HG03469 (cell line): ENCODE data around the gene POLG.

Source experiments
- ATAC-seq: cut with Tn5 transposase; IDR thresholded peaks from one replicate; pipeline ENCODE4 v1.9.1; 2021; ENCODE audit warnings: mild to moderate bottlenecking, moderate library complexity, moderate number of reproducible peaks; ENCODE audit not compliant: unreplicated experiment

Gene POLG

GRCh38 chr15:89327113-89327512 is 7.5 kb downstream of the POLG start:
- ATAC-seq: no peak

GRCh38 chr15:89326316-89326715 is 8.3 kb downstream of the POLG start:
- ATAC-seq: no peak

DNA sequence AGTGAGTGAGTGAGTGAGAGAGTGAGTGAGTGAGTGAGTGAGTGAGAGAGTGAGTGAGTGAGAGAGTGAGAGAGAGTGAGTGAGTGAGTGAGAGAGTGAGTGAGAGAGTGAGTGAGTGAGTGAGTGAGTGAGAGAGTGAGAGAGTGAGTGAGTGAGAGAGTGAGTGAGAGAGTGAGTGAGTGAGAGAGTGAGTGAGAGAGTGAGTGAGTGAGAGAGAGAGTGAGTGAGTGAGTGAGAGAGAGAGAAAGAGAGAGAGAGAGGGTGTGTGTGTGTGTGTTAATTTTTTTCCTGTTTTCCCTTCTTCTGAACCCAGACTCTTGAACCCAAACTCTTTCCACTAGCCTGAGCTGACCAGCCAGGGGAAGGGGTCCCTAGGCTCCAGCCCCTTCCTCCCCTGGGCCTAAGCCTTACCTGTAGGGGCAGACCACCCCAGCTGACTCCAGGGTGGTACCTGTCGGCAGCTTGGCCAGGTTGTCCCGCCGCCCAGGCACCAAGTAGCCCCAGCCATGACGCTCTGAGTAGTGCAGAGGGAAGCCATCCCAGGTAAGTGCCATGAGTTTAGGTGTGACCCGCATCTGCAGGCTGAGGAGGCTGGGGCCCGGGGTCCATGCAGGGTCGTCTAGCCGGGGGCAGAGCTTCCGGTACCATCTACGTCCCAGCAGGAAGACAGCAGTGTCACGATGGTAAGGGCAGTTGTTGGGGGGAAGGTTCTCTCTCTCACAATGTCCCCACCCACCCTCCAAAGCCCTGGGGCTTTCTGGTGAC is 9.4 kb downstream of the POLG start:
- ATAC-seq: no peak

GRCh38 chr15:89323825-89324224 is 10.8 kb downstream of the POLG start:
- ATAC-seq: no peak

GRCh38 chr15:89322822-89323221 is 11.8 kb downstream of the POLG start:
- ATAC-seq: no peak

GRCh38 chr15:89321521-89322410 is 12.9 kb downstream of the POLG start:
- no peak for ATAC-seq

- no peak for ATAC-seq
Measured at GRCh38 chr15:89320200-89320599, 14.4 kb downstream of the POLG start.

GRCh38 chr15:89319678-89320077 is 14.9 kb downstream of the POLG start:
- ATAC-seq: no peak

DNA sequence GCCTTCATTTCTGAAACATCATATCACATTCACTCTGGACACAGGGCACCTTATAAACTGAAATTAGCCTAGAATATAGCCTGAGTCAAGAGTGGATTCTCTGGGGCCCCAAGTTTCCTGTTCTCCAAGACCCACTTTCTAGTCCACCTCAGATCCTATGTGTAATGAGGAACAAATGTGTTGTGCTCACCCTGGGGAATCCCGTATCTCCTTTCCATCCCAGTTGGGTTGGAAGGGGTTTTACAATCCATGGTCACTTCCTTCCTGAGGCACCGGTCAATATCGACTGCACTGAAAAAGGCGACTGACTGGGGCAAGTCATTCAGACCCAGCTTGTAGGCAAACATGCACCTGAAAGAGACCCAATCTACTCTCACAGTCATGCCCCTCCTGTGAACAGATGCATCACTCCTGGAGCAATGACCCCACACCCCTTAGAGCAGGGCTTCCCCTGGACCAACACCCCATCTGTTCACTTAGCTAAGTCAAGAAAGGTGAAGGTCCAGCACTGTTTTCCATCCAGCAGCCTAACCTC is 17.4 kb downstream of the POLG start:
- ATAC-seq: no peak

- ATAC-seq: no peak
Measured at GRCh38 chr15:89316504-89316903, 18.1 kb downstream of the POLG start.

DNA sequence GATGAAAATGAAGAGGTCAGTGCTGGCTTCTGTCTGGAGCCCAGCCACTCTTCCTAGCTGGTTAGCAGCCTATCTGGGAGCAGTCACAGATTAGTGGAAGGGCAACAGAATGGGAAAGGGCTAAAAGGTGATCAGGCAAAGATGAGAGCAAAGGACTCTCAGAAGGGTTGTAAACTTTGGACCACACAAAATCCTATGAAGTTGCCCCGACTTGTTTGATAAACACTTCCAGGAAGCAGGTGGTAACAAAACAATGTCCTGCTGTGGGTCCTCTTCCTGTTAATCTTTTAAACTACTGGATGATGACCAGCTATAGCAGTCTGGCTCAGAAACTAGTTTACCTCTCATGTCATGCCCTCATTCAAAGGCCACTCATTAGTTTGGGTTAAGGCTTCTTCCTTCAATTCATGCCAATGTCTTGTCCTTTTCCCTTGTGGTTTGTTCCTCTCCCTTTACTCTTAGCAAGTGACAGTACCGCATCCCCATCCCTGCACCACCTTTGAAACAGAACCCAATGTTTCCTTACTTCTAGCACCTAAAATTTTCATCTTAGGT is 19.2 kb downstream of the POLG start:
- no peak for ATAC-seq

DNA sequence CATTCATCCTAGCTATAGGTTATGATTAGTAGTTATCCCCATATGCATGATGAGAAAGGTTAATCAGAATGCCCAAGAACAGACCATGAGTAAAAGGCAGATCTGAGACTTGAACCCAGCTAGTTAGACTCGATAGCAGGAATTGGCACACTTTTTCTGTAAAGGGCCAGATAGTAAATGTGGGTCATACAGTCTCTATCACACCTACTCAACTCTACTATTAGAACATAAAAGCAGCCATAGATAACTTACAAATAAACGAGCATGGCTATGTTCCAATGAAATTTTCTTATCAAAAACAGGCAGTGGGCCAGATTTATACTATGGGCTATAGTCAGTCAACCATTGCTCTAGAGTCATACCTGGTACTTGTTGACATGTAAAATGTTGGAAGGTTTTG is 24.6 kb downstream of the POLG start:
- ATAC-seq: no peak

DNA sequence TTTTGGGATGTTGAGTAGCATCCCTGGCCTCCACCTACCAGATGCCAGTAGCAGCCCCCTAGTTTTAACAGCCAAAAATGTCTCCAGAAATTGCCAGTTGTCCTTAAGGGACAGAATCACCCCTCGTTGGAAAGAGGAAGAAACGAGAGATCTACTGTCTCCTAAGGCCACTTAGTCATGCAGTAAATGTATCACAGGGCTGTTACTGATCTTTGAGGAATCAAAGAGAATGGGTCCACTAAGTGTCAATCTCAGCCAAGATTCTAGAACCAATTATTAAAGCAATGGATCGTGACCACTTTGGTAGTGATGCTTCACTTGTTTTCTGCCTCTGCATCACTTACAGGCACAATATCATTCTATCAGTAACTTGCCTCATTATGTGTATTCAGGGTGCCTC is 26.4 kb downstream of the POLG start:
- no peak for ATAC-seq

DNA sequence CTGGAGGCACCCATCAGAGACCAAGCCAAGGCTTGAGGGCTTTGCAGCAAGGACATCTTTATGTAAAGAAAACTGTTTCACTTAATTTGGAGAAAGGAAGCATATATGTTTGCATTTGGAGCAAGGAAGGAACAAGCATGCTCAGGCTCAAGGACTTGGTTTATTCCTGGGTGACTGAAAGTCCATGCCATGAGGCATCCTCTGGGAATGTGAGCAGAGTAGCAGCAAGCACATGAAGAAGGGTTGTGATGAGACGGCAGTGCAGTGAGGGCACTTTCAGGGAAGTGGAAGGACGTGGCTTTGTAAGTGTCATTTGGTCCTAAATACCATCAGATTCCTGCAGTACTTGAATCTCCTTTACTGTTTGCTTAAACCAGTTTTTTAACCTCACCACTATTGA is 26.8 kb downstream of the POLG start:
- no peak for ATAC-seq

- no peak for ATAC-seq
Measured at GRCh38 chr15:89307046-89307587, 27.5 kb downstream of the POLG start.

GRCh38 chr15:89305395-89305794 is 29.2 kb downstream of the POLG start:
- no peak for ATAC-seq

GRCh38 chr15:89303986-89304385 is 30.6 kb downstream of the POLG start:
- no peak for ATAC-seq

DNA sequence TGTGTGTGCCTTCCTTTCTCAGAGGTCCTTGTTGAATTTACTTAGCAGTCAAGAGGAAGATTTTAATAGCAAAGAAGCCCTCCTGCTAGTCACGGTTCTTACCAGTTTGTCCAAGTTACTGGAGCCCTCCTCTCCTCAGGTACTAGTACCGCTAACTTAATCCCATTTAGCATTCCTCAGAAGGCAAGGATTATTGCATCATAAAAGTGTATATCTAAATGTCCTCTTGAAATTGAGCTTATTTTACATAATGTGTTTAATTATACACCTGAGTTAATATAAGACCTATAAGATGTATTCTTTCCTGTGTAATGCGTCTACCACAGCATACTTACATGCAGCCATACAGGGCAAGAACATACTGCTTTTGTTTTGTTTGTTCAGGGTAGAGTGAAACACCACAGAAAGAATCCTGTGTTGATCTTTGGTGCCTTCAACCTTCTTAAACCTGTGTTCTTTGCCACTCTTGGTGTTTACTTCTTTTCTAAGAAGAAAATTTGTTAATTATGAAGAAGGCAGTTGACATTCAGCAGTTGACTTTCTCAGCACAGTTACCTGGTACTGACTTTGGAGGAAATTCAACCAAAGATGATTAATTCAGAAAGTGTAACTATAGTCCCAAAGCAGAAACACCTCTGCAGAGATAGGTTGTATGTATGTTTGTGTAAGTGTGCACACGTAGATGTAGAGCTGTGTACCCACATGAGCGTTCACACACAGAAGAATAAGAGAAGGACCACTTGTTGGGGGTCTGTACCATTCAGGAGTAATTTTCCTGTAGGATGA is 33.1 kb downstream of the POLG start:
- no peak for ATAC-seq

- no peak for ATAC-seq
Measured at GRCh38 chr15:89299896-89300295, 34.7 kb downstream of the POLG start.

DNA sequence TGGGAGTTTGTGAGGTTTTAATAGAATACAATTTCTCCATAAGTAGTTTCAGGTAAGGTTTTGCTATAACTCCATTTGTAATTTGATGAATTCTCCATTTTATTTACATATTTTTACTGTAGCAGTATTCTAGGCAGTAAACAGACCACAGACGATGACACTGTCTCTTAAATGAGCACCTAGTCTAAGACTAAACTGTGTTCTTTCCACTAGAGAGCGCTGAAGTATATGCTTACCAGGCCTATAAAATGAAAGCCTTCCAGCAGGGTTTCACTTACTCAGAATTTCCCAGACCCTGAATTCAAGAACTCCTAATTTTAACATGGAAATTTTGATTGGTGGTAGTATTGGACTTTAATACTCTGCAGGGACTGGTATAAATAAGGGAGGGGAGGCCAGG is 41.6 kb downstream of the POLG start:
- ATAC-seq: no peak
